GM12878 (cell line): ENCODE results near the gene TMEM17. TPM values are rescaled to one million over a fixed set of nuclear protein-coding genes. Genes with fewer than 3 reads are reported as not detected.

Experiments used
- ATAC-seq: fragments of 200-7000 bp; cut with Tn5 transposase; 3 replicates; pipeline ENCODE4 v1.9.1; 2020; ENCODE audit warnings: mild to moderate bottlenecking, moderate library complexity
- BruUV-seq: library from RNA; stranded (reverse); fragments of 400-500 nt; replicated peaks from 2 replicates; lab custom pipeline; 2021; lab: Mats Ljungman, UMichigan
- CTCF ChIA-PET: fragments of 300-600 bp; sonication (Branson Sonifier 250); formaldehyde crosslinking; extraction: SDS; loops from one replicate; lab custom pipeline; 2021; ENCODE audit warnings: inconsistent platforms; lab: Yijun Ruan, JAX
- POLR2A ChIA-PET: fragments of 350-600 bp; formaldehyde crosslinking; extraction: SDS; loops from one replicate; lab custom pipeline; 2021; ENCODE audit warnings: inconsistent platforms; lab: Charles Lee
- RAD21 ChIA-PET: fragments of 300-600 bp; sonication (Branson Sonifier 250); formaldehyde crosslinking; loops from one replicate; lab custom pipeline; 2023; ENCODE audit warnings: antibody characterized with exemption; ENCODE audit not compliant: unreplicated experiment; lab: Charles Lee
- SMC1A ChIA-PET: fragments of 300-600 bp; sonication (Branson Sonifier 250); formaldehyde crosslinking; loops from one replicate; lab custom pipeline; 2023; ENCODE audit not compliant: unreplicated experiment, uncharacterized antibody; lab: Charles Lee
- DNase-seq: peaks from one replicate; pipeline ENCODE4 v3.0.0-alpha.2; 2011; ENCODE audit warnings: low read depth, low spot score
- FAIRE-seq: peaks from 3 replicates; lab custom pipeline; 2011; peaks lifted over from hg19 to GRCh38; lab: Jason Lieb, UNC
- H2AFZ ChIP-seq: 2 replicates; pipeline ENCODE4 v1.6.0; 2011; ENCODE audit warnings: low read depth, low read length, control low read depth; ENCODE audit not compliant: control insufficient read depth
- H3K27ac ChIP-seq: 2 replicates; pipeline ENCODE4 v1.5.1; 2011; ENCODE audit warnings: control low read depth; ENCODE audit not compliant: control insufficient read depth, insufficient read depth
- H3K27me3 ChIP-seq, 2 experiments: replicated peaks in 1 of 2; 2 replicates each; pipeline versions ENCODE4 v1.6.0 to v1.6.1; 2011; ENCODE audit warnings: low read length in 1 of 2; ENCODE audit not compliant: control insufficient read depth in 2 of 2, insufficient read depth in 2 of 2
- H3K36me3 ChIP-seq, 2 experiments: 2 replicates each; pipeline ENCODE4 v1.5.1; 2011; ENCODE audit warnings: low read length in 1 of 2; ENCODE audit not compliant: control insufficient read depth in 2 of 2, insufficient read depth in 2 of 2
- H3K4me1 ChIP-seq: 2 replicates; pipeline ENCODE4 v1.6.1; 2011; ENCODE audit warnings: mild to moderate bottlenecking, low read length, moderate library complexity, mixed read lengths; ENCODE audit not compliant: control insufficient read depth, insufficient read depth
- H3K4me2 ChIP-seq: 2 replicates; pipeline ENCODE4 v1.6.0; 2011; ENCODE audit warnings: control low read depth; ENCODE audit not compliant: control insufficient read depth, insufficient read depth
- H3K4me3 ChIP-seq: fragments of 200-600 bp; sonication (generic); 2 replicates; pipeline ENCODE4 v1.5.1; 2016
- H3K79me2 ChIP-seq: 2 replicates; pipeline ENCODE4 v1.6.0; 2011; ENCODE audit warnings: low read length; ENCODE audit not compliant: control insufficient read depth, insufficient read depth
- H3K9ac ChIP-seq: 2 replicates; pipeline ENCODE4 v1.8.0; 2011; ENCODE audit warnings: low read length, control low read depth, mixed read lengths; ENCODE audit not compliant: control insufficient read depth, insufficient read depth
- H3K9me3 ChIP-seq: replicated peaks from 3 replicates; pipeline ENCODE4 v1.5.1; 2011; ENCODE audit warnings: mild to moderate bottlenecking, low read length; ENCODE audit not compliant: control insufficient read depth, insufficient read depth
- H4K20me1 ChIP-seq: 2 replicates; pipeline ENCODE4 v1.6.0; 2011; ENCODE audit not compliant: control insufficient read depth, insufficient read depth
- ASH2L ChIP-seq: fragments of 300-600, 200-600 bp; sonication (generic); IDR thresholded peaks from 2 replicates; pipeline ENCODE4 v1.6.1; 2017; ENCODE audit warnings: low read depth, mild to moderate bottlenecking, borderline replicate concordance
- ATF2 ChIP-seq: IDR thresholded peaks from 2 replicates; pipeline ENCODE4 v1.6.1; 2012; ENCODE audit warnings: low read length, inconsistent platforms
- BCL3 ChIP-seq: IDR thresholded peaks from 2 replicates; pipeline ENCODE4 v1.6.1; 2011; ENCODE audit warnings: borderline replicate concordance, low read depth, mild to moderate bottlenecking, moderate library complexity, low read length; ENCODE audit not compliant: insufficient read depth, poor library complexity, severe bottlenecking
- E4F1 ChIP-seq: fragments of 450-650 bp; IDR thresholded peaks from 2 replicates; pipeline ENCODE4 v1.6.1; 2018; ENCODE audit warnings: borderline replicate concordance, mild to moderate bottlenecking; ENCODE audit not compliant: partially characterized antibody
- ETV6 ChIP-seq, 2 experiments: fragments of 450-650 bp in 1 of 2; IDR thresholded peaks in 1 of 2; conservative IDR thresholded peaks in 1 of 2; 2 replicates each; pipeline ENCODE4 v1.6.1; 2014; ENCODE audit warnings: antibody characterized with exemption in 1 of 2, borderline replicate concordance in 1 of 2, low read depth in 1 of 2, mild to moderate bottlenecking in 1 of 2, moderate library complexity in 1 of 2
- HDAC6 ChIP-seq: fragments of 200-600 bp; sonication (generic); IDR thresholded peaks from one replicate; pipeline ENCODE4 v1.8.0; 2017; ENCODE audit warnings: antibody characterized with exemption; ENCODE audit not compliant: unreplicated experiment
- IKZF1 ChIP-seq: fragments of 450-650 bp; conservative IDR thresholded peaks from 2 replicates; pipeline ENCODE4 v1.6.1; 2017; ENCODE audit warnings: antibody characterized with exemption, mild to moderate bottlenecking
- IRF5 ChIP-seq: fragments of 450-650 bp; IDR thresholded peaks from 2 replicates; pipeline ENCODE4 v1.6.1; 2017; ENCODE audit warnings: borderline replicate concordance
- NR2F1 ChIP-seq: fragments of 450-650 bp; conservative IDR thresholded peaks from 2 replicates; pipeline ENCODE4 v1.6.1; 2017; ENCODE audit warnings: mild to moderate bottlenecking
- PBX3 ChIP-seq: IDR thresholded peaks from 2 replicates; pipeline ENCODE4 v1.6.1; 2011; ENCODE audit warnings: mild to moderate bottlenecking, low read depth, low read length, moderate library complexity; ENCODE audit not compliant: insufficient replicate concordance
- RB1 ChIP-seq: fragments of 450-650 bp; formaldehyde crosslinking; IDR thresholded peaks from 2 replicates; pipeline ENCODE4 v1.6.1; 2017; ENCODE audit warnings: mild to moderate bottlenecking, borderline replicate concordance
- SMC3 ChIP-seq: IDR thresholded peaks from 2 replicates; pipeline ENCODE4 v1.6.1; 2011; ENCODE audit warnings: low read length, improper control_type of control experiment, borderline replicate concordance
- SRF ChIP-seq, 2 experiments: IDR thresholded peaks; 2 replicates each; pipeline ENCODE4 v1.6.1; 2011; ENCODE audit warnings: low read depth in 2 of 2, low read length in 2 of 2, mild to moderate bottlenecking in 1 of 2, moderate library complexity in 1 of 2
- ZNF384 ChIP-seq: IDR thresholded peaks from 2 replicates; pipeline ENCODE4 v1.6.1; 2012; ENCODE audit warnings: low read depth, mild to moderate bottlenecking, low read length, improper control_type of control experiment, borderline replicate concordance
- WGBS: methylation state at CpG from one replicate; pipeline ENCODE4 v1.1.6; 2016; ENCODE audit warnings: low lambda C conversion rate; ENCODE audit not compliant: insufficient replicate concordance, insufficient coverage; ENCODE audit errors: missing lambda C conversion rate; 5-methylcytosine and 5-hydroxymethylcytosine counted together
- in situ Hi-C: fragments of 300-500 bp; cut with MboI; formaldehyde crosslinking; loops from 9 replicates; pipeline ENCODE4 v1.14.3; 2018; ENCODE audit warnings: mixed read lengths
- intact Hi-C: fragments of 100-400 bp; cut with micrococcal nuclease; formaldehyde crosslinking; loops from one replicate; pipeline ENCODE4 v1.14.2; 2022; ENCODE audit not compliant: unreplicated experiment
- polyA plus RNA-seq, 11 experiments: library from polyadenylated mRNA; depleted of rRNA in 4 of 11; unstranded in 6 of 11; stranded (reverse) in 5 of 11; fragments of >200 nt; fragmentation: Nextera tagmentation in 4 of 11; fragmentation: Illumina TruSeq in 1 of 11; extraction: Ambion mirVana in 4 of 11; extraction: Trizol in 1 of 11; gene quantifications; 1 replicate in 1 of 11; 2 replicates in 10 of 11; pipeline versions ENCODE4 v1.2.1 to v1.2.3, GENCODE V29; 2011 to 2016; ENCODE audit warnings: inconsistent platforms in 2 of 11, missing spikeins in 2 of 11, low read depth in 1 of 11
- total RNA-seq, 4 experiments: library from RNA; depleted of rRNA in 3 of 4; stranded (reverse); fragments of >200 nt in 3 of 4; fragmentation: Illumina TruSeq in 1 of 4; extraction: Trizol in 1 of 4; gene quantifications; 2 replicates each; pipeline versions ENCODE4 v1.2.1 to v1.2.3, GENCODE V29; 2013 to 2021

The TMEM17 gene
- total and polyA plus RNA-seq, 10 of the 15 experiments (the other 5 are each of a cell fraction or from before 2014, with no cell fraction given) = 0.87 to 2.6 (median 1.4) TPM

- POLR2A ChIA-PET = no interaction called here
- FAIRE-seq (no peak), DNase-seq (no peak), ATAC-seq (no peak)
- SMC1A ChIA-PET = no interaction called here
- Histone ChIP-seq H3K4me3 (no peak overlapping the region), H3K27ac (no peak overlapping the region), H3K36me3 (no peaks in the 10 kb centered on the region), H3K9ac (no peak overlapping the region), H3K27me3 (no peaks in the 10 kb centered on the region), H3K9me3 (no peaks in the 10 kb centered on the region), H2AFZ (no peak overlapping the region), H4K20me1 (no peaks in the 10 kb centered on the region), H3K79me2 (no peaks in the 10 kb centered on the region), H3K4me2 (no peak overlapping the region), H3K4me1 (no peaks in the 10 kb centered on the region)
- RAD21 ChIA-PET = no interaction called here
- CTCF ChIA-PET = interaction anchor here (0.9 to 1.4 kb wide), 2 partner anchors 26 to 293 kb away, joined by 4 to 5 read pairs; no protein-coding TSS in a partner anchor
- in situ Hi-C loops = no loop called here
- WGBS = 75% methylated on average over 6 of the region's 6 CpGs
- intact Hi-C loops = no loop called here
- BruUV-seq = no TSS peak
- TF ChIP-seq ATF2 (no peak), PBX3 (no peak), ZNF384 (no peak), ETV6 (conservative IDR thresholded peaks at IDR 0.05 in 1 of 2, IDR thresholded peaks at IDR 0.05 in 1 of 2; ENCODE audit: borderline replicate concordance in 1 of 2, low read depth in 1 of 2) (no peak), IKZF1 (no peak), NR2F1 (no peak), ASH2L (no peak), HDAC6 (no peak), SRF (IDR thresholded peaks at IDR 0.05; ENCODE audit: low read depth in 2 of 2, low read length in 2 of 2) (no peak), IRF5 (no peak), RB1 (no peak), BCL3 (no peak), SMC3 (no peak), E4F1 (no peak)
Observed at GRCh38 chr2:62482558-62483352, 23.2 kb downstream of the TMEM17 start.
